AG09309 (cell line): ENCODE results near the gene OR51B4.

ENCODE experiments used
- DNase-seq: peaks from one replicate; pipeline ENCODE4 v3.0.0-alpha.2; 2010; ENCODE audit warnings: low read depth
- H3K4me3 ChIP-seq: 2 replicates; pipeline ENCODE4 v1.5.1; 2011; ENCODE audit warnings: mild to moderate bottlenecking, low read depth, low read length, moderate library complexity; ENCODE audit not compliant: control insufficient read depth
- TF ChIP-seq, protein P1 (sequence below): IDR thresholded peaks from 2 replicates; pipeline ENCODE4 v1.5.1; 2011; ENCODE audit warnings: mild to moderate bottlenecking, low read depth, low read length, inconsistent platforms; ENCODE audit not compliant: insufficient read depth, control insufficient read depth; ENCODE audit errors: missing control alignments

The OR51B4 gene

DNA sequence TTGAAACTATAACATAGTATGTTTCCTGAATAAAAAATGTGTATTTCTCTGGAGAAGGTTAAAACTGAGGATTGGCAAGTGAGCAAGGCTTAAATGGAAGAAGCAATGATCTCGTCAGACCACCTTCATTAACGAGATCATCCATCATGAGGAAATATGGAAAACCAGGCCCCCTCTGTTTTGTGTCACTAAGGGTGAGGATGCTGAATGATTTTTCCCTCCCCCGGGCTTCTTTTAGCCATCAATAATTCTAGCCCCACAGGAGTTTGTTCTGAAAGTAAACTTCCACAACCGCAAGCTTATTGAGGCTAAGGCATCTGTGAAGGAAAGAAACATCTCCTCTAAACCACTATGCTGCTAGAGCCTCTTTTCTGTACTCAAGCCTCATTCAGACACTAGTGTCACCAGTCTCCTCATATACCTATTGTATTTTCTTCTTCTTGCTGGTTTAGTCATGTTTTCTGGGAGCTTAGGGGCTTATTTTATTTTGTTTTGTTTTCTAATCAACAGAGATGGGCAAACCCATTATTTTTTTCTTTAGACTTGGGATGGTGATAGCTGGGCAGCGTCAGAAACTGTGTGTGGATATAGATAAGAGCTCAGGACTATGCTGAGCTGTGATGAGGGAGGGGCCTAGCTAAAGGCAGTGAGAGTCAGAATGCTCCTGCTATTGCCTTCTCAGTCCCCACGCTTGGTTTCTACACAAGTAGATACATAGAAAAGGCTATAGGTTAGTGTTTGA is 26.2 kb downstream of the OR51B4 start:
- TF ChIP-seq, protein P1, sequence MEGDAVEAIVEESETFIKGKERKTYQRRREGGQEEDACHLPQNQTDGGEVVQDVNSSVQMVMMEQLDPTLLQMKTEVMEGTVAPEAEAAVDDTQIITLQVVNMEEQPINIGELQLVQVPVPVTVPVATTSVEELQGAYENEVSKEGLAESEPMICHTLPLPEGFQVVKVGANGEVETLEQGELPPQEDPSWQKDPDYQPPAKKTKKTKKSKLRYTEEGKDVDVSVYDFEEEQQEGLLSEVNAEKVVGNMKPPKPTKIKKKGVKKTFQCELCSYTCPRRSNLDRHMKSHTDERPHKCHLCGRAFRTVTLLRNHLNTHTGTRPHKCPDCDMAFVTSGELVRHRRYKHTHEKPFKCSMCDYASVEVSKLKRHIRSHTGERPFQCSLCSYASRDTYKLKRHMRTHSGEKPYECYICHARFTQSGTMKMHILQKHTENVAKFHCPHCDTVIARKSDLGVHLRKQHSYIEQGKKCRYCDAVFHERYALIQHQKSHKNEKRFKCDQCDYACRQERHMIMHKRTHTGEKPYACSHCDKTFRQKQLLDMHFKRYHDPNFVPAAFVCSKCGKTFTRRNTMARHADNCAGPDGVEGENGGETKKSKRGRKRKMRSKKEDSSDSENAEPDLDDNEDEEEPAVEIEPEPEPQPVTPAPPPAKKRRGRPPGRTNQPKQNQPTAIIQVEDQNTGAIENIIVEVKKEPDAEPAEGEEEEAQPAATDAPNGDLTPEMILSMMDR: no peak
- no peak overlapping the region for H3K4me3 ChIP-seq
- no peak for DNase-seq

DNA sequence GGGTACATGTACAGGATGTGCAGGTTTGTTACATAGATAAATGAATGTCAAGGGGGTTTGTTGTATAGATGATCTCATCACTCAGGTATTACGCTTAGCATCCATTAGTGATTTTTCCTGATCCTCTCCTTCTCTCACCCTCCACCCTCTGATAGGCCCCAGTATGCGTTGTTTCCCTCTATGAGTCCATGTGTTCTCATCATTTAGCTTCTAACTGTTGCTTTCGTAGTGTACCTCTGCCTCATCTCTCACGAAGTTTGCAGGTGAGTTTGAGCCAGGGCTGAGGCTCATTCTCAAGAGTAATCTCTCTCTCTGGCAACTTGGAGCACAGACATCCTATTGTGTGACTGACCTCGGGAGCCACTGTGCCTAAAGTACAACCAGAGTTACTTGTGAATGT is 27.4 kb downstream of the OR51B4 start:
- TF ChIP-seq, protein P1: no peak
- DNase-seq: no peak

DNA sequence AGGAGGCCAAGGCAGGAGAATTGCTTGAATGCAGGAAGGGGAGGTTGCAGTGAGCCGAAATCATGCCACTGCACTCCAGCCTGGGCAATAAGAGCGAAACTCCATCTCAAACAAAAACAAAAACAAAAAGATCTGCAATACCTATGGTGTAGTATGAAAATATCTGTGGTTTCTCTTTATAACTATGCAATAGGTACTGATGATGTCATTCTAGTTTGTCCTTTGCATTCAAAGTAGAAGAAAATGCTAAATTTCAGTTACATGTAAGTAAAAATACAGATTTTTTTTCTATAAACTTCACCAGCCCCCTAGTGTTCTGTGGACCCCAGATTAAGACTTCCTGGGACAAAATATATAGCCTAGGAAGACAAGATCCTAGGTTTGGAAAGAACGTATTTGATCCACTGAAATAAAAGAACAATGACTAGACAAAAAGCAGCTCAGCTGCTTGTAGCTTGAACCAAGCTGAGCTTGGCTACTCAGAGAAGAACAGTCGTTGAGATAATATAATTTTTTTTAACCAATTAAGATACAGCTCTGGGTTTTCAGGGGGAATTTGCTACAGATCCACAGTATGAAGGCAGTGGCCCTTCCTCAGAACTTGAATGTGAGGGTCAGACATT is 29.2 kb downstream of the OR51B4 start:
- DNase-seq: no peak
- TF ChIP-seq, protein P1: no peak
- no peak overlapping the region for H3K4me3 ChIP-seq

More for the DNA sequence above, 27.4 kb downstream of the OR51B4 start:
- H3K4me3 ChIP-seq: no peak overlapping the region

DNA sequence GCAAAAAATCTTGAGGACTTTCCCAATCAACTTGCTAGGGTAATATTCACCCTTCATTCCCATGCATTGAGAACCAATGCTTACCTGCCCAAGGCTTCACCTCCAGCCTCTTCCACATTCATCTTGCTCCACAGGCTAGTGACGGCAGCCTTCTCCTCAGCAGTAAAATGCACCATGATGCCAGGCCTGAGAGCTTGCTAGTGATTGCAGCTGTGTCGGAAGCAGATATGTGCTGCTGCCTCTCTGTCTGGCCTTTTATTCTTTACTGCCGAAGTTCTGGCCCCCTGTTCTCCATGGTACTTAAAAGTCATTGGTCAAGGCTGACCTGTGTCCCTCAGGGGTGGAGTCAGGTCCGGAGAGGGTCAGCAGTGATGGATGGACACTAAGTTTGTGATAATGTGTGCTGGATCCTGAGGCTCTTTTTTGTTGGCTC is 32.0 kb downstream of the OR51B4 start, which contains the start of gene HBE1:
Gene HBE1 (minus strand): TSS at position 231 of the 433 bp plus-strand sequence. CDS start 55 bp downstream, at position 176.
- TF ChIP-seq, protein P1: no peak
- no peak within 1 kb of the TSS for H3K4me3 ChIP-seq
- DNase-seq: no peak

DNA sequence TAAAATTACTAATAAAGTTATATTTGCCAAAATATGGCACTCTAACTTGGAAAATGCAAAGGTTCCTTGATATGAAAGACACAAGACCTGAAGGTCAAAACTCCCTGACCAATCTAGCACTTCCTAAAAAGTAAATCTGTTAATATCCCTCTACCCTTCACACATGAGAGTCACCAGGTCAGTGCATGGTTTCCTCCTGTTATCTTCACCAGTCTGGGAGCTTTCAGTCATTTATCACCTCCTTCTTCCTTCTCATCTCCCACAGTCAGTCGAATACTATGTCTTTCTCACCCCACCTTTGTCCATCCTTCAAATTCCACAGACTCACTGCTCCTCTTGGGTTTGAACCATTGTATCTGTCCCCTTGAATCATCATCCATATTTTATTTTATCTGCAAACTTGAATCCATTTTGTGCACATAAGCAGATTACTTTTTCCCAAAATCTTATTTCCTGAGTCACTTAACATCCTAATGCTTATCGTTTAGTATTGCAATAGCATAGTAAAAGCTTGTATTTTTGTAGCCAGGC is 34.6 kb downstream of the OR51B4 start:
- no peak for DNase-seq
- TF ChIP-seq, protein P1: no peak
- no peak overlapping the region for H3K4me3 ChIP-seq

DNA sequence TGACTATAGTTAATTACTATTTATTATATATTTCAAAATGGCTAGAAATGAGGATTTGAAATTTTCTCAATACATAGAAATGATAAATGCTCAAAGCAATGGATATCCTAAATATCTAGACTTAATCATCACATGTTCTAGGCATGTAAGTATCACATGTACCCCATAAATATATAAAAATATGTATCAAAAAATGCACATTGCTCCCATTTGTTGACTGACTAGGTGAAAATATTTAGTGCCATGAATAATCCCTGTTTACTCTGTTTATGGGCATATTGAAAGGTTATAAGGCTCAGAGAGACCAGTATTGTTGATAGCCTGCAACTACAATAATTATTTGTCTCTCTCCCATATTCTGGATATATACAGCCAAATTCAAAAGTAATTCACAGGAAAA is 35.1 kb downstream of the OR51B4 start:
- DNase-seq: no peak
- H3K4me3 ChIP-seq: no peak overlapping the region
- TF ChIP-seq, protein P1: no peak
